NCI-H1105 treated with DMSO at 0.1 percent for 48 hours (cell line): ENCODE measurements around the gene MADCAM1.
"Not testable (repeated sequence)": the region's sequence is repeated elsewhere in the genome, so short reads cannot be mapped to it uniquely, and the experiment has no call there.

Experiments
- DNase-seq: peaks from one replicate; lab custom pipeline; 2025; lab: John Stamatoyannopoulos, UW

MADCAM1 gene

GRCh38 chr19:465056-465816 lies 31.1 kb upstream of the MADCAM1 start:
- no peak for DNase-seq

DNA sequence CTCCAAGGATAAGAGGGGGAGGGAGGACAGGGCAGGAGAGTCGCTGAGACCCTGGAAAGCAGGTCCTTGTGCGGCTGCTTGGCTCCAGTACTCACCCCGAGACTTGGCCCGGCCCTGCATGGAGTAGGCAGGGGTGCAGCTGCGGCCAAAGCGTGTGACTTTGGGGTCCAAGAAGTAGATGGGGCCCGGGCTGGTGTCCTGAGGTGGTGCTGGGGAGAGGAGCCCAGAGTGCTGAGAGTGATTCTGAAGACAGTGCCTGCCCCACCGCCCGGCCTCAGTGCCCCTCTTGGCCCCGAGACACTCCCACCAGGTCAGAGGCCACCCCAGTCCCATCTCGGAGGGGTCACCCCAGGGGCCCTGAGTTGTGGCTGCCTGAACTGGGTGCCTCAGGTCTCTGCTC lies 28.7 kb upstream of the MADCAM1 start:
- DNase-seq: no peak

GRCh38 chr19:468587-469256 lies 27.6 kb upstream of the MADCAM1 start:
- DNase-seq: no peak

GRCh38 chr19:469833-470232 lies 26.5 kb upstream of the MADCAM1 start:
- DNase-seq: no peak

DNA sequence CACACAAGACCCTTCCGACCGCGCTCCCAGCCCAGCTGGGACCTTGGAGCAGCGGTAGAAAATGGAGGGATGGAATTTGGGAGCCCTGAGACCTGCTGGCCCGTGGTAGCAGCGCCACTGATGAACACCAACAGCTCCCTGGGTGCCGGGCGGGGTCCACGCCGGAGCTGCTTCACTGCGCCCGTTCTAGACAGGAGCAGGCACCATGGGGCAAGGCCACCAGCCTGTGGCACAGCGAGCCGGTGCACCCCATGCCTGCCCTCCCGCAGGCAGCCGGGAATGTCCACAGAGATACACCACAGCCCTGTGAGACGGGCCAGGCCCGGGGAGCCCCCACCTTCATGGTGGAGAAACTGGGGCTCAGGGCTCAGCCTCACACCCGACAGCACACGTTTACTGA lies 25.6 kb upstream of the MADCAM1 start:
- no peak for DNase-seq

DNA sequence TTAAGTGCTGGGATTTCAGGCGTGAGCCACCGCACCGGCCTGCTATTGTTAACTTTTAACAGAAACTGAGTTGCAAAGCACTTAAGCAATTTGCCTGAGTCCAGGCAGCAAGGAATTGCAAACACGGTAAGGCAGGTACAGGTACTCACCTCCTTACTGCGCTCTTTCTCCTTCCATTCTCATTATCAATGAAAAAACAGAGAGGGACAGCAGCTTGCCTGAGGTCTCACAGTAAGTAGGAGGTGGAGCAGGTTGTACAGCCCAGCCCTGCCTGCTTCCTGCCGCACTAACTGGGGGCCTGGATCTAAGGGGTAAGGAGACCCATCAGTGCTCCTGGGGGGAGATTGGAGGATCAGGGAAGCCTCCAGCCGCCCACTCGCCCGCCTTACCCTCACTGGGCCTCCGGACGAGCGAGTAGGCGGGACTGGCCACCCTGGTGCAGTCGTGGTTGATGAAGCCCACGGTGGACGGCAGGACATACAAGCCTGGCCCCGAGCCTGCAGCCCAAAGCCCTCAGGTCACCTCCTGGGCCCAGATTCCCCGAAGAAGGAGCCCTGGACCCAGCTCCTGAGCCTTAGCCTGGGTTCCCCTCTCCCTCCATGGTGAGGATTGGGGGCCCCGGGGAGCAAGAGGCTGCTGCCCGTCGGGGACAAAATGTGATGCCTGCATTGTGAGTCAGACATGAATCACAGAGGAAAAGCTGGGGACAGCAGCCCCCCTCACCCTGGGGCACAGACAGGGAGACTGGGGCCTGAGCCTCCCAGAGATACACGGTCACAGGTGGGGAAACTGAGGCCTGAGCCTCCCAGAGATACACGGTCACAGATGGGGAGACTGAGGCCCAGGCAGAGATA lies 24.1 kb upstream of the MADCAM1 start:
- DNase-seq: no peak

GRCh38 chr19:474126-475078 lies 21.9 kb upstream of the MADCAM1 start:
- no peak for DNase-seq

- DNase-seq: no peak
These were observed 20.9 kb upstream of the MADCAM1 start for GRCh38 chr19:475360-475759.

DNA sequence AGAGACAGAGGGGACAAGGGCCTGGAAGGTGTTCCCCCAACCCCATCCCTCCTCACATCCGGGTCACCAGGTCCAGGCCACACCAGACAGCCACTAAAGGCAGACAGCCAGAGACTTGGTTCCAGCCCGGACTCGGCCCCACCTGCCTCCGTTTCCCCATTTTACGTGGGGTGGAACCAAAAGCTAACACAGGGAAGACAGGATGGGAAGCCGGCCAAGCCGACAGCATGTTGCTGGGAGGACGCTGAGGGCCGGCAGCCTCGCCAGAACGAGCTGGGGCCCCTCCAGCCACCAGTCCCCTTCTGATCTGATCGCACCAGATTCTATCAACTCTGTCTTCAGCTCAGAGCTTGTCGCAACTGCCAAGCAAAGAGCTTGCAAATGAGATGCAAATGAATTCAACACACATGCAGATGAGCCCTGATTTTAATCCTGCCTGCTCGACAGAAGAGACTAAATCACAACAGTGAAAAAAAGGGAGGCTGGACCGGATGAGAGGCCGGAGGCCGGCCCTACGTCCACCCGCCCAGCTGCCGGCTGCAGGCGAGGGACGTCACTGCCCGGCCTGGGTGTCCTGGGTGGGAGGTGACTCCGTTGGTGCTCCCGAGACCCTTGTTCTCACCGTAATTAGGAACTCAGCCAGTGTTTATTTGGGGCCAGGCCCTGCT lies 17.9 kb upstream of the MADCAM1 start:
- no peak for DNase-seq

DNA sequence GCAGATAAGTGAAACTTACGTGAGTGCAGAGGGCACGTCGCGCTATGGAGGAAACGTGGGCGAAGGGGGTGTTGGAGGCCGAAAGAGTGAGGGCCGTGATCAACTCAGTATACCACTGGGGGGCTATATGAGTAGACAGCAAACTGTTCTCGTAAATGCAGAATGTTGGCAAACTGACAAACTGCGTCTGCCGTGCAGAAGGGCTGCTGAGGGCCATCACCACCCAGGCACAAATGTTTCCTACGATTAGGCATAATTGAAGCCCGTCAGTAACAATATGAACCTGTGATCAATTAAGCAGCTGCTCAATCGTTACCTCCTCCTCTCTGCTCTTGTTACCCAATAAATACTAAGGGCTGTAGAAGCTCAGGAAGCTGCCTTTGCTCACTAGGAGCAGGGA lies 17.3 kb upstream of the MADCAM1 start:
- DNase-seq: no peak

DNA sequence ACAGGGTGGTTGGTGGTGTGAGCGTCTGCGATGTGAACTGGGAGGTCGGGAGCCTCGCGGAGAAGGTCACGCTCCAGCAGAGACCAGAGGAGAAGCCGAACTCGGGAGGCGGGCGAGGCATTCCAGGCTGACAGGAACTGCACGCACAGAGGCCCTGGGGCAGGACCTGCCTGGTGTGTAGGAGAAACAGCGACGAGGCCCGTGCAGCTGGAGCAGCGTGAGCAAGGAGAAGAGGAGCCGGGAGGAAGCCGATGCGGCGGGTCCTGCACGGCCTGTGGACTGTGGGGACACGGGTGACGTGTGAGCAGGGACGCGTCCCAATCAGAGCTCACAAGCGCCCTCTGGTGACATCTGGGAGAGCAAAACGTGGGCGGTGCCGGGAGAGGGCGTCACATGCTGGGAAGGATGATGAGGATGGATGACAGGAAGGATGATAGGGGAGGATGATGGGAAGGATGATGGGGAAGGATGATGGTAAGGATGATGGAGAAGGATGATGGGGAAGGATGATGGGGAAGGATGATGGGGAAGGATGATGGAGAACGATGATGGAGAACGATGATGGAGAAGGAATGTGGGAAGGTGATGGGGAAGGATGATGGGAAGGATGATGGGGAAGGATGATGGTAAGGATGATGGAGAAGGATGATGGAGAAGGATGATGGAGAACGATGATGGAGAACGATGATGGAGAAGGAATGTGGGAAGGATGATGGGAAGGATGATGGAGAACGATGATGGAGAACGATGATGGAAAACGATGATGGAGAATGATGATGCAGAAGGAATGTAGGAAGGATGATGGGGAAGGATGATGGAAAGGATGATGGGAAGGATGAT lies 16.1 kb upstream of the MADCAM1 start:
- no peak for DNase-seq

DNA sequence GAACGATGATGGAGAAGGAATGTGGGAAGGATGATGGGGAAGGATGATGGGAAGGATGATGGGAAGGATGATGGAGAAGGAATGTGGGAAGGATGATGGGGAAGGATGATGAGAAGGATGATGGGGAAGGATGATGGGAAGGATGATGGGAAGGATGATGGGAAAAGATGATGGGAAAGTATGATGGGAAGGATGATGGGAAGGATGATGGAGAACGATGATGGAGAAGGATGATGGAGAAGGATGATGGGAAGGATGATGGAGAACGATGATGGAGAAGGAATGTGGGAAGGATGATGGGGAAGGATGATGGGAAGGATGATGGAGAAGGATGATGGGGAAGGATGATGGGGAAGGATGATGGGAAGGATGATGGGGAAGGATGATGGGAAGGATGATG lies 15.2 kb upstream of the MADCAM1 start:
- not testable (repeated sequence) for DNase-seq

DNA sequence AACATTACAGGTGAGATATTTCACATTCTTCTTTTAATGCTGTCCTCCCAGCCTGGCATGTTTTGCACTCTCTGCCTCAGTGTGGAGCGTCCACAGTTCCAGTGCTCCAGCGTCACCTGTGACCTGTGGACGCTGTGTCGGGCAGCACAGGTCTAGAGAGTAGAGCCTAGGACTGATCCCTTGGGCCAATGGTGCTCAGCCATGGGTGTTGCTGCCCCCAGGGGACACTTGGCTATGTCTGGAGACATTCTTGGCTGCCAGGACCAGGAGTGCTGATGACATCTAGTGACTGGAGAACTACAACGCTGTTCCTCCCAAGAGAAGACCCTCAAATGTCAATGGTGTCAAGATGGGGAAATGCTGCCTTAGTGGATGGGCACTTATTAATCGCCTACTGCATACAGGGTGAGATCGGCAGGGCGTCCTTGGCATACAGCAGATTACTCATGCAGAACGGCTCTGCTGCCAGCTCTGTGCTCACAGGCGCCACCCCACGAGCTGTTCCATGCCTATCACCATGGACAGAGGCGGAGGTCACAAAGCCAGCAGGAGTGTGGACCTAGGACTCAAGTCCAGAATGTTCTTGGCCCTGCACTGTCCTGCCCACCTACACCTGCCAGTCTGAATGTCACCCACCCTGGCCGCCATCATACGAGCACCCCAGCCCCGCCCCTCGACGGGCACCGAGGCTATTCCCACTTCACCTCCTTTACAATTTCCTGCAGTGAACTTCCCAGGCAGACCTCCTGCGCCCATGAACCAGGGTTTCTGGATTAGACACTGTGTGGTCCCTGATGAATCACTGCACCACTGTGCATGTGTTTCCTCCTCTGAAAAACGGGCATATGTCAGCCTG lies 13.9 kb upstream of the MADCAM1 start:
- DNase-seq: no peak

GRCh38 chr19:483332-484072 lies 12.8 kb upstream of the MADCAM1 start:
- DNase-seq: no peak

DNA sequence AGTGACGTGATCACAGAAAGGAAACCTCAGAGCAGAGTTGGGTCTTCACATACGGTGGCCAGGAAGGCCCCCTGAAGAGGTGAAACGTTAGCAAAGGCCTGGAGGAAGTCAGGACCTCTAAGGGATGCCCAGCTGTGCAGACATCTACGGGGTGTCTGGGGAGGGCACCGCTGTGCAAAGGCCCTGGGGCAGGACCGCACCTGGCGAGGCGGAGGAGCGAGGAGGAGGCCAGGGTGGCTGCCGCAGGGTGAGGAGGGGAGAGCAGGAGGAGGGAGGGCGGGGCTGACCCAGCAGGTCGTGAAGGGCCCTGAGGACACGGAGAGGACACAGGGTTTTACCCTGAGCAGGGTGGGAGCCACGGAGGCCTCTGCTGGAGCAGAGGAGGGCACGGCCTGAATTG lies 11.8 kb upstream of the MADCAM1 start:
- no peak for DNase-seq

DNA sequence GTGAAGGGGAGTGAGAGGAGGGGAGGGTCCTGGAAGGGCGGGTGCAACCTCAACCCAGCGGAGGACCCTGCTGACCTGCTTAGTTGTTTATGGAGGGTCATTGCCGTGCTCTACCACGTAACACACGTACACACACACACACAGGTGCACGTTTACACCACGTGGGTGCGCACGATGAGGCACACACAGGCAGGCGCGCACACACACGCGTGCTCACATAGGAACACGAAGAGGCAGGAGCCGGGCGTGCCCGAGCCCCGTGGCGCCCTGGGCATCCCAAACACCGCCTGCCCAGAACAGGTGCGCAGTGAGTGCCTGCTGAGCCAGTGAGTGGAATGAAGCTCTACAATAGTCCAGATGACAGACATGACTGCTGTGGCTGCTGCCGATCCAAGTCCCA lies 11.2 kb upstream of the MADCAM1 start:
- DNase-seq: peak; percentile 59

GRCh38 chr19:485583-486236 lies 10.6 kb upstream of the MADCAM1 start:
- peak; percentile 64 for DNase-seq
